COLO829 (cell line): ENCODE results near the gene PTPN3.

Source experiments
- DNase-seq: peaks from one replicate; pipeline ENCODE4 v3.0.0; 2012; ENCODE audit warnings: low spot score

Gene PTPN3

GRCh38 chr9:109451311-109452025 lies 46.6 kb downstream of the PTPN3 start:
- no peak for DNase-seq

DNA sequence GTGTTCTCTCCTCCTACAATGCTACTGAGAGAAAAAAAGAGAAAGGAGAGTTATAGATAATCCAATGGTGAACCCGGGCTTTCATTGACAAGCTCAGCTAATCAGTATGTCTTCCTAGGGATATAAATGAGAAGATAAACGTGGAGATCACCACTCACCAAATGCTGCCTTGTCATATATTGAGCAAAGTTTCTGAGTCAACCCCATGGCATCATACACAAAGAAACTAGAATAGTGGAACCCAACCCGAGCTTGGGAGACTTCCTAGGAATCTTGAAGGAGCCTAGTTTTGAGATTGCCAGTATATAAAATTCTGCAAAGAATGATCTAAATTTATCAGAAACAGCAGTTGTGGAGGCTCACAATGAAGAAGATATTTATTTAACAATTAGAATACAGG lies 47.8 kb downstream of the PTPN3 start:
- no peak for DNase-seq

DNA sequence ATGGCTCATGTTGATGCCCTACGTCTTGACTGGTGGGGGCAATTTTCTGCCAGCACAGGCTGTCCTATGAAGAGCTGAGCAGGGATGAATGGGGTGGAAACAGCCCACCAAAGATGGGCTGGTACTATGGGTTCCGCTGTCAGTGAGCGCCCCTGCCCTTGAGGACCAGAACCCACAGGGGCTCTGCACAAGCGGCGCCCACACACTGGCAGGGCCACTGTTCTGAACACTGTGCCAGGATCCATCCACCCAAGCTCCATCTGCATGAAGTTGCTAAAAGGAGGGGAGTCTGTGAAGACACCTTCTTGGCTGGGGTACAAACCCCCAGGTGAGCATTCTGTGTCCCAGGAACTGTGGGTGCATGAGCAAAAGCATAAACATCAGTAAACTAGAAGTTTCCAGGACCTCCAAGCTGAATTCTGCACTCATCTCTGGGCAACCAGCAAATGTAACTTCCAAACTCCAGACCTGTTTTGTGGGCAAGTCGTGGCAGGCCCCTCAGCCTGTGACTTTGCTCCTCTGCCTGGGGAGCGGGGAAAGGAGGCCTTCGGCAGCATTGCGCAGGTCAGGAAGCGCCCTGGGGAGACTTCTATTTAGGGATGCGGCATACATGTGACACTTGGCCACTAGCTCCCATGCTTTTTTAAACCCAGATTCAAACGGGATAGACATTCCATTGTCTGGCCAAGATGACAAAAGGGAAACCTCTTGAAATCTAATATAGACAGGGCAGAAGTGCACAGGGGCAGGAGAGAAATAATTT lies 48.9 kb downstream of the PTPN3 start:
- no peak for DNase-seq

DNA sequence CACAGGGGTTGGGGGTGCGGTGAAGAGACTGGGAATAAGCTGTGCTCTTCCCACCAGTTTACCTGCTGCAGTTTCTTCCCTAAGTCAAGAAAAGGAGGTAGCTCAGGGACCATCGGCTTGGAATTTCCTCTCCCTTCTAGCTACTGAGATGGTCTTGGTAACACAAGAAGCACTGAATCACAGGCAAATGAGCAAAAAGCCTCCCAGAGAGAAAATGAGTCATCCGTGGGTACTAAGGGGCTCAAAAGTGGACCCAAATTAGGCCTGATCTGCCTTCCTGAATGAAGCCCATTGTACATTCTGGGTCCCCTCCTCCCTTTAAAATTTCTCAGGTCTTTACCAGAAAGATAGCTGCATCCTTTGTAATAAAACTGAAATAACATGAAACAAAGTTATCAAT lies 49.9 kb downstream of the PTPN3 start:
- DNase-seq = peak; percentile 63

GRCh38 chr9:109447329-109448076 lies 50.6 kb downstream of the PTPN3 start:
- DNase-seq = peak; percentile 73

DNA sequence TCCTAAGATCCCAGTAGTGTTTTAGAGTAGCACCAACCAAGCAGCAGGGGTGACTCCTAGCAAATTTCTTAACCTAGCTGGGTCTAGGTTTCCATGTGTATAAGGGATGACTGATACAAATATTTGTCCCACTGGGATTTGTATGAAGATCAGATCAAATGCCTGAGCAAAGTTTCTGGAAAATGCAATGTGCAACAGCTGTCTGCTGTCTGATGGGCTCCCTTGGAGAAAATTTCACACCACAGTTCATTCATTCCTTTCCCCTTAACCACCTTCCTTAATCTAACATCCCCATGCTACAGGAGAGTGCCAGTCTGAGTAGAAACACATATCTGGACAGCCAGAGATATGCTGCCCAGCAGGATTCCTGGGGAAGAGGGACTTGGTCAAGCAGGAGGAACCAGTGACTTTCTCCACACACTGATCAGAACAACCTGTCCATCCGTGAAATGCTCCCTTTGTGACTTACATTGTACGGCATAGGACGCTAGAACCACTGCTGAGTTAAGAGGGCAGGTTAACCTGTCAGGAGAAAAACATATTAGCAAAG lies 53.3 kb downstream of the PTPN3 start:
- DNase-seq = no peak

DNA sequence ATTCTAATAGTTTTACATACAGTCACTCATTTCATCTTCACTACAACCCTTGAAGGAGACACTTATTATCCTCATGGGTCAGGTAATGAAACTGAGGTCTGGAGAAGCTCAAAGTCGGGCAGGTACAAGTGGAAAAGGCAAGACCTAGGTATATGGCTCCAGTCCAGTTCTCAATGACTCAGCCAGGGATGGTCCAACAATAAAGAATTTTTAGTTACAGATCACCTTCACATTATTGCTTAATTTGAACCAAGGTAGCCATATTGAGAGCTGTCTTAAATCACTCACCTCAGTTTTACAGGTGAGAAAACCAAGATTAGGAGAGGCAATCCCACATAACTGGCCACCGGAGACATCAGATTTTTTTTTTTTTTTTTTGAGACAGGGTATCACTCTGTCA lies 55.4 kb downstream of the PTPN3 start:
- no peak for DNase-seq

GRCh38 chr9:109441296-109441695 lies 56.8 kb downstream of the PTPN3 start:
- no peak for DNase-seq

DNA sequence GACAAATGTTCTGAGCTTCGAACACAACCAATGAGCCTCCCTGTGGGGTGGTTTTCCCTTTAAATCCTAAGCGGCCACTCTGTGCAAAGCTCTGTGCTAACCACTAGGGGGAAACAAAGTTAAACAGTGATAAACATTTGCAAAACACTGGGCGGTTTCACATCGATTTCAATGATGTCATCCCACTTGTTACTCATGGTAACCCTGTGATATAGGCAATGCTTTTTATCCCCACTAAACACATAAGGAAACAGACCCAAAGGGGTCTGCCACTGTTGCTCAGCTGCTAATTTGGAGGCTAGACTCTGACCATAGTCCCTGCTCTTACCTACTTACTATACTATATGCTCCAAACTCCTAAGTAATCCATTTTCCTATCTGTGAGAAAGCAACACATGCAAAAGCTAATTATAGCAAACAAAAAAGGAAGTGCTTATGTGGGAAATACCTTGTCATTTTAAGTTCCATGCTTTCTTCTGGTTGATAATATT lies 57.3 kb downstream of the PTPN3 start:
- DNase-seq = peak; percentile 91

DNA sequence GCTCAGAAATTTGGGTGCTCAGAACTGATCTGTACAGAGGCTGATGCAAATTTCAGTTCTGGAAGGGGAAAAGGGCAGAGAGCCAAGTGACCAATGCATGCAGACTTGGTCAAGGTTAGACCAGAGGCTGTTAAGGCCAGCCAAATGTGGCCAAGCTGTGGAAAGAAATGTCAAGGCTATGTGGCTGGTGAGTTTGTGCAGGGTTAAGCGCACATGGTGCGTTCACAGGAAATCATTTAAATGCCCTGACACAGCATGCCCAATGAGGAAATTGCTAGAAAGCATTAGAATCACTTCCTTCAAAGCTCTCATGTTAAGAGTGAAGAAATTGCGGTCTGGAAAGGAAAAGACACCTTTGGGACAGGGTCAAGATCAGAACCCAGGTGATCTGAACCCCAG lies 58.0 kb downstream of the PTPN3 start:
- DNase-seq = no peak

DNA sequence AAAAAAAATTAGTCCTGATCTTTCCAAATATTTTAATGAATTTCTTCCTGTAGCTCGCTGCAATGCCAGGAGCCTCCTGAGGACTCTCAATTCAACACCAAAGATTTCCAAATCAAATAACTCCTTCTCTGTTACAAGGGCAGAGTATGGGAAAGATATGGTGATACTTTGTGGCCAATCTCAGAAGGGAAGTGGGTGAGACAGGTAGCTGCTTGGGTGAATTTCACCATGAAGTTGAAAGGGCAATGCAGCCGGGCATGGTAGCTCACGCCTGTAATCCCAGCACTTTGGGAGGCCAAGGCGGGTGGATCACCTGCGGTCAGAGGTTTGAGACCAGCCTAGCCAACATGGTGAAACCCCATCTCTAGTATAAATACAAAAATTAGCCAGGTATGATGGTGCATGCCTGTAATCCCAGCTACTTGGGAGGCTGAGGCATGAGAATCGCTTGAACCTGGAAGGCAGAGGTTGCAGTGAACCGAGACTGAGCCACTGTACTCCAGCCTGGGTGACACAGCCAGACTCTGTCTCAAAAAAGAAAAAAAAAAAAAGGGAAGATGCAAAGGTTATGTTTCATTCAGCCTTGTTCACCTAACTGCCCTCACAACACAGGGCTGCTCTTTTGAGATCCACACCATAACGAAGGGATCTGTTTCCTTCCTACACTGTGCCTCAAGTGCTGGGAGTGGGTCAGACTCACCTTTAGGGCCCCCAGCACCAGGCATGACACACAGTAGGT lies 58.6 kb downstream of the PTPN3 start:
- DNase-seq = no peak

DNA sequence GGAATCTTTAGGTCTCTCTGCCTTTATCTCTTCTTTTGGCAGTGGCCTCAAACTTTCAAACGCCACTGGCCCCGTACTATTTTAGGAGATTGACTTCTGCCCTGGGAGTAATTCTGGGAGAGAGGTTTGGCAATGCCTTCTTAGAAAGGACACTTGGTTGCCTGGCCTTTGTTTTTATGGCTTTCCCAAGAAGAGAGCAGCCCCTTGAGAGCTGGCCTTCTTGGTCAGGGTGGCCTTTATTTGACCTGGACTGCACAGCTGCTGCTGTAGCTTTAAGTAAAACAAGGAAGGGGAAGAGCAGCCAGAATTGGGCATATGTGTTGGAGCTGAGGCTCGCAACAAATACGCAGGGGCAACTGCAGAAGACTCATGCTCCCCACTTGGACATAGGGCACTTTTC lies 60.8 kb downstream of the PTPN3 start:
- no peak for DNase-seq

DNA sequence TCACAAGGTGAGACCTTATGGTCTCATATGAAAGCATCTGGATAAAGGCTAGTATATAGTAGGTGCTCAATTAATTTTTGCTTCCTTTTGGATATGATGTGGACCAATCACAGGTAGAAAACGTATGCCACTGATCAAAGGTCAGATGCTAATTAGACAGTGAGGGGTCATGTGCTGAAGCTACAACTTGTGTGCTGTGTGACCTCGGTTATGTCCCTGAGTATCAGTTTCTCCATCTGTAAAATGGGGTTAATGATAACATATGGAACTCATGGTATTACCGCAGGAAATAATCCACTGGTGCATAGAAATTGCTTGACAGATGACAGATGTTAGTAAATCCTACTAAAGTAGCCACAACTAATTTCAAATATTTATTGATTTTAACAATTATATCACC lies 62.0 kb downstream of the PTPN3 start:
- DNase-seq = no peak

- DNase-seq = no peak
Observed at GRCh38 chr9:109433476-109433875, 64.6 kb downstream of the PTPN3 start.

DNA sequence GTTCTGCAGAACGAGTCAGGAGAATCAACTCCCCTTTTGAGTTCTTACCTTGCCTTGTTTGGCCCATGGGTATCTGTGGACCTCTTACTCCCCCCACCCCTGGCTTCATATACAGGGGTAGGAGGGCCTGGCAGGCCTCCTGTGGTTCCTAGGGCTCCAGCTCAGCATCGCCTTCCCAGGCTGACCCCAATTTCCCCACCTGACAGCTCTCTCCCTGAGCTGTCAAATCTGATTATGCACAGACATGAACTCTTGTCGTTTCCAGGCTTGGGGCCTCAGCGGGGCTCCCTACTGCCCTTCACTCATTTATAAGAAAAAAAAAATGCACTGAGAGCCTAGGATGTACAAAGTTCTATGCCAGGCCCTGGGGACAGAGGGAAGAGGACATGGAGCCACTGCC lies 67.9 kb downstream of the PTPN3 start:
- DNase-seq = no peak

DNA sequence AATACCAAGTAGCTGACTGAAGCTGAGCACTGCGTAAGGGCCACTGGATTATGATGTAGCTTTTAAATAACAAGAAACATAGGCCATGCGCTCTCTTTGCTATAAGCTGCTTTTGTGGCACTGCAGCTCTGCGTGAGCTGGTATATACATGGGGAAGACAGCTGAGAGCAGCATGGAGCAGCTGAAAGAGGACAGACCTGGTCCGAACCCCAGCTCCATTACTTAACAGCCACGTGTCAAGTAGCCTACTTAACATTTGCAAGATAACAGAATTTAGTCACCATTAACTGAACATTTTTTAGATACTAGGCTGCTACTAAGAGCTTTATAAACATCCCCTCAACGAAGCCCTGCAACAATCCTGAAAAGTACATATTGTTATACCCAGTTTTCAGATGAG lies 69.3 kb downstream of the PTPN3 start:
- no peak for DNase-seq

DNA sequence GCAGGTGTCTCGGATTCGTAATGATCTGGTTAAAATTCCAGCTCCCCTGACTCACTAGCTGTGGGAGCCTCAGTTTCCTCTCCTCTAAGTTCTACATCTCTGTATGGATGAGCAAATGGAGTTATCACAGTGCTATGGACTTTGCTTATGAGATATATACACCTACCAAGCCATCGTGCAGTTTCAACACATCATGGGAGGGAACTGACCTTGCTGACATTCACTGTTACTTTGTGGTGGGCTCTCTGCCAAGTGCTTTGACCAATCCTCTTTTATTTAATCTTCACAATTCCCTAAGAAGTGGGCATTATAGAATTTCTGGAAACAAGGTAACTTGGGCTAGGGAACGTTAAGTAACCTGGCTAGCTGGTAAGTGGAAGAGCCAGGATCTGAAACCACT lies 70.2 kb downstream of the PTPN3 start:
- no peak for DNase-seq

DNA sequence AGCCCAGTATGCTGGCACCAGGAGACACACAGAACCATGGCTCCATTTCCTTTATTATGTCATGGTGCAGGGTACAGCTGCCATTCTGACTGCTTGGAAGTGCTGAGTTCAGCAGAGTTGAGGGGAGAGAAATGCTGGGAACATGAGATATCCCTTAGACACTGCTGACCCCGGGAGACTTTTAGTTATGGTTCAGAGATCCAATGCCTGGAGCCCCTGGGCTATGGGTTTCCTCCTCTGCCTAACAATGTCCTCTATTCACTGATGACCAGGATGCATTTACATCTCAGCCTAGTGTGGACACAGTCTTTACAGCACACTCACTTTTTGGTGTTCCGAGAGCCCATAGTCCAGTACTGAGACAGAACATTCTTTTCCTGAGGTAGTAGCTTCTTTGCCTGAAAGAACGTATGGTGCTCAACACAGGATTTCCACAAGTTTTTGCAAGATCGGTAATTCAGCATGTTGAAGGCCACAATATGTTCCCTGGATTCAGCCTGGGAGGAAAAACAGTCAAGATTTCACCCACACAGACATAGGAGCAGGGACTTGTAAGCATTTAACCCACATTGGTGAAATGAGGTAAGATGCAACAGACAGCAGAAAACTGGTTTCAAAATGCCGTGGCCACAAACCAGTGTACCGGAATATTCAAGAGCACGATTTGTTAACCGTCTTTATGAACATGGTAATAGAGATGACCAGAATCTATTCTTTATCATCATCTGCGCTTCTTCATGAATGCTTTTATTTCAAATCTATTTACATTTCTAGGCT lies 71.3 kb downstream of the PTPN3 start:
- DNase-seq = peak; percentile 58

DNA sequence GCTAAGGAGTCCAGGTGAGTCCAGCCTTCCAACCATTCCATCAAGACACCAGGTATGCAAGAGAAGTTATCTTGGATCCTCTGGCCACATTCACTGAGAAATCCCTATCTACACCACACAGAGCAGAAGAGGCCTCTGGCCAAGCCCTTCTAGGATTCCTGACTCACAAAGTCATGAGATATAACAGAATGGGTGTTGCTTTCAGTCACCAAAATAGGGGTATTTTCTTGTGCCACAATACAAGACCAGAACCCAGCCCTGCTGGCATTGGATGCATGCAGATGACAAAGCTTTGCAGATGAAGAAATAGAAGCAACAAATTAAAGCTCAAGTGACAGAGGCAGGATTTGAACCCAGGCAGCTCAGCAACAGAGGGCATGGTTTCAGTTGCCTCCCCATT lies 73.5 kb downstream of the PTPN3 start:
- no peak for DNase-seq

- no peak for DNase-seq
Observed at GRCh38 chr9:109423877-109424276, 74.2 kb downstream of the PTPN3 start.

- no peak for DNase-seq
Observed at GRCh38 chr9:109422641-109423040, 75.5 kb downstream of the PTPN3 start.
